Endothelial cell of umbilical vein (primary cell): ENCODE data around the gene CALCR.

Source experiments
- JUN ChIP-seq: IDR thresholded peaks from 2 replicates; pipeline ENCODE4 v1.6.1; 2011; ENCODE audit warnings: borderline replicate concordance, low read depth; ENCODE audit not compliant: insufficient read length, insufficient read depth
- TF ChIP-seq, protein P1 (sequence below): IDR thresholded peaks from 2 replicates; pipeline ENCODE4 v1.6.1; 2011; ENCODE audit not compliant: insufficient read depth, insufficient read length
- TF ChIP-seq, protein P2 (sequence below), 2 donors: IDR thresholded peaks; 1 replicate in 1 of 2; 2 replicates in 1 of 2; pipeline ENCODE4 v1.5.1; 2011; ENCODE audit warnings: low read length in 2 of 2, mild to moderate bottlenecking in 2 of 2, moderate library complexity in 2 of 2, control low read depth in 1 of 2, inconsistent platforms in 1 of 2, low read depth in 1 of 2; ENCODE audit not compliant: insufficient read depth in 1 of 2; ENCODE audit errors: extremely low read depth in 1 of 2

DNA sequence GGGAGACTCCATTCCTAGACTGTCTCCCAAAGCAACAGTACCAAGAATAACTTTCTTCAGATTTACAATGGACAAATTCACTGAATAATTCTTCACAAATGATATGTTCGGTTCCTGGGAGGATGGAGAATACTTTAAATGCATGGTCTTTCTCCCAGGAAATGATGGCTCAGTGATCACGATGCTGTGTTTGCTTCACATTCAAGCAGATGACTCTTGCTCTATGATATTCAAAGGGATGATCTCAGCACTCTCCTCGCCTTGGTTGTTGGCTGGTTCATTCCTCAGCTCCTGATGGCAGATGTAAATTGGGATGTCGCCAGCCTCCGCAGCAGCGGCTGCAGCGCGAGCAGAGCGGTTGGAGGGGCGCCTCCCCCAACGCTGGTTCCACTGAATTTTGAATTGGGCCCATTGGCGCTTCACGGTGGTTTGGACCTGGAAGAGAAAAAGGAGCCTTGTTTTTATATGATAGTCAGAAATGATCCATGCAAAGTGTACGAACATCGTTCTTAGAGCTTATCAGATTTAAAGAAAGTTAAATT, 148.3 kb downstream of the CALCR start:
- TF ChIP-seq, protein P1, sequence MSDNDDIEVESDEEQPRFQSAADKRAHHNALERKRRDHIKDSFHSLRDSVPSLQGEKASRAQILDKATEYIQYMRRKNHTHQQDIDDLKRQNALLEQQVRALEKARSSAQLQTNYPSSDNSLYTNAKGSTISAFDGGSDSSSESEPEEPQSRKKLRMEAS, result no peak
- TF ChIP-seq, protein P2, sequence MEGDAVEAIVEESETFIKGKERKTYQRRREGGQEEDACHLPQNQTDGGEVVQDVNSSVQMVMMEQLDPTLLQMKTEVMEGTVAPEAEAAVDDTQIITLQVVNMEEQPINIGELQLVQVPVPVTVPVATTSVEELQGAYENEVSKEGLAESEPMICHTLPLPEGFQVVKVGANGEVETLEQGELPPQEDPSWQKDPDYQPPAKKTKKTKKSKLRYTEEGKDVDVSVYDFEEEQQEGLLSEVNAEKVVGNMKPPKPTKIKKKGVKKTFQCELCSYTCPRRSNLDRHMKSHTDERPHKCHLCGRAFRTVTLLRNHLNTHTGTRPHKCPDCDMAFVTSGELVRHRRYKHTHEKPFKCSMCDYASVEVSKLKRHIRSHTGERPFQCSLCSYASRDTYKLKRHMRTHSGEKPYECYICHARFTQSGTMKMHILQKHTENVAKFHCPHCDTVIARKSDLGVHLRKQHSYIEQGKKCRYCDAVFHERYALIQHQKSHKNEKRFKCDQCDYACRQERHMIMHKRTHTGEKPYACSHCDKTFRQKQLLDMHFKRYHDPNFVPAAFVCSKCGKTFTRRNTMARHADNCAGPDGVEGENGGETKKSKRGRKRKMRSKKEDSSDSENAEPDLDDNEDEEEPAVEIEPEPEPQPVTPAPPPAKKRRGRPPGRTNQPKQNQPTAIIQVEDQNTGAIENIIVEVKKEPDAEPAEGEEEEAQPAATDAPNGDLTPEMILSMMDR (IDR thresholded peaks at IDR 0.05; ENCODE audit: extremely low read depth in 1 of 2, insufficient read depth in 1 of 2, low read depth in 1 of 2, low read length in 2 of 2), result no peak
- no peak for TF ChIP-seq JUN
